Measurements from ENCODE around the gene KLHL9.
A peak's percentile ranks its signal among the peaks of the same experiment; 100 is the strongest.

Gene KLHL9

GRCh38 chr9:21357479-21358460, 22.6 kb upstream of the KLHL9 start:
- TF ChIP-seq CTCF (IDR thresholded peaks at IDR 0.05; ENCODE audit: low read depth, low read length) = no peak
- no peak overlapping the region for H3K4me3 ChIP-seq (ENCODE audit: low read depth, low read length)
- peak; percentile 4 for DNase-seq (ENCODE audit: low read depth, low spot score)
- in situ Hi-C loops (cut with HindIII; ENCODE audit: low sequenced_read_pairs) = no loop called here

- no peak for TF ChIP-seq CTCF (IDR thresholded peaks at IDR 0.05; ENCODE audit: low read depth, low read length)
- in situ Hi-C loops (cut with HindIII; ENCODE audit: low sequenced_read_pairs) = no loop called here
- H3K4me3 ChIP-seq (ENCODE audit: low read depth, low read length) = no peak within 1 kb of the TSS
- DNase-seq (ENCODE audit: low read depth, low spot score) = no peak
Measured at GRCh38 chr9:21350787-21351186, 15.6 kb upstream of the KLHL9 start, which contains the start of gene IFNA6. Gene IFNA6, minus strand, starts transcription at chr9:21350887. Its CDS starts 0 bp downstream, at chr9:21350887.

GRCh38 chr9:21348430-21348970, 13.3 kb upstream of the KLHL9 start:
- TF ChIP-seq CTCF (IDR thresholded peaks at IDR 0.05; ENCODE audit: low read depth, low read length) = no peak
- H3K4me3 ChIP-seq (ENCODE audit: low read depth, low read length) = no peak overlapping the region
- no peak for DNase-seq (ENCODE audit: low read depth, low spot score)
- in situ Hi-C loops (cut with HindIII; ENCODE audit: low sequenced_read_pairs) = no loop called here

GRCh38 chr9:21340735-21341134, 5.5 kb upstream of the KLHL9 start:
- no peak for TF ChIP-seq CTCF (IDR thresholded peaks at IDR 0.05; ENCODE audit: low read depth, low read length)
- no peak overlapping the region for H3K4me3 ChIP-seq (ENCODE audit: low read depth, low read length)
- DNase-seq (ENCODE audit: low read depth, low spot score) = no peak
- in situ Hi-C loops (cut with HindIII; ENCODE audit: low sequenced_read_pairs) = no loop called here

- no peak for DNase-seq (ENCODE audit: low read depth, low spot score)
- in situ Hi-C loops (cut with HindIII; ENCODE audit: low sequenced_read_pairs) = no loop called here
- no peak for TF ChIP-seq CTCF (IDR thresholded peaks at IDR 0.05; ENCODE audit: low read depth, low read length)
- no peak overlapping the region for H3K4me3 ChIP-seq (ENCODE audit: low read depth, low read length)
Measured at GRCh38 chr9:21336457-21336856, 1.3 kb upstream of the KLHL9 start.

- H3K4me3 ChIP-seq (ENCODE audit: low read depth, low read length) = no peak overlapping the region
- no peak for TF ChIP-seq CTCF (IDR thresholded peaks at IDR 0.05; ENCODE audit: low read depth, low read length)
- in situ Hi-C loops (cut with HindIII; ENCODE audit: low sequenced_read_pairs) = no loop called here
Measured at GRCh38 chr9:21333226-21333625, 2.0 kb downstream of the KLHL9 start.

More at GRCh38 chr9:21333226-21333625, 2.0 kb downstream of the KLHL9 start:
- no peak for DNase-seq (ENCODE audit: low read depth, low spot score)

All from astrocyte of the spinal cord (primary cell).